GM19455 (cell line): ENCODE results near the gene TCTN1.
"Not testable (repeated sequence)": the region's sequence is repeated elsewhere in the genome, so short reads cannot be mapped to it uniquely, and the experiment has no call there.

Source experiments
- ATAC-seq: cut with Tn5 transposase; IDR thresholded peaks from one replicate; pipeline ENCODE4 v1.9.1; 2021; ENCODE audit not compliant: unreplicated experiment

Gene TCTN1

DNA sequence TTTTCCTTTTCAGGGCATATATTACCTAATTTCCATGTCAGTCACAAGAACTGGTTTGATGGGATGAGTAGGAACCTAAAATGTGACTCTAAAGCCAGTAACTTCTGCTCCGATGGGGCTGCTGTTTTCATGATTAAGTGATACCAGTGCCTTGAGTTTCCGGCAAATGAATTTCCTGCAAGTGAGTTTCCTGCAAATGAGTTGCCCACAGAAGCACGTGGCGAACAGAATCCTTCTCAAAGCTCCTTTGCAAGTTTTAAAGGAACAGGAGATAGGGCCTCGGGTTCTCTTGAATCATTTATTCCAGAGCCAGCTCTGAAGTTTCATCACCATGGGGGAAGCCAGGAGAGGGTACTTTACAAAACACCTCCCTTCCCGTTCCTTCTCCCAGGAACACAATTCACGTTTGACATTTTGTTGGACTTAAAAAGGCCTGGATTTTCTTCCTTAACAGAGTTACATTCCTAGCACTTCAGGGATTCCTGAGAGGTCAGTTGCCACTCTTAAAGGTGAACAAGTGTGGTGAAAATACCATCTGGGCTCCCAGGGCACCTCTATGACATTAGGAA, 28.6 kb upstream of the TCTN1 start:
- no peak for ATAC-seq

DNA sequence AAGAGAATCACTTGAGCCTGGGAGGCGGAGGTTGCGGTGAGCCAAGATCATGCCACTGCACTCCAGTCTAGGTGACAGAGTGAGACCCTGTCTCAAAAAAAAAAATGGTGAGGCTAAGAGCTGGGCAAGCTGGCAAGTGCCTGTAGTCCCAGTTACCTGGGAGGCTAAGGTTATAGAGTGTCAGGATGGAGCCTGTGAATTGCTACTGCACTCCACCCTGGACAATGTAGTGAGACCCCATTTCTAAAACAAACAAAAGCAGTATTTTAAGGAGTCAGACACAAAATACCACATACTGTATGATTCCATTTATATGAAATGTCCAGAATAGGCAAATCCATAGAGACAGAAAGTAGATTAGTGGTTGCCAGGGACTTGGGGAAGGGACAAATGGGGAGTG, 26.8 kb upstream of the TCTN1 start:
- ATAC-seq = not testable (repeated sequence)

DNA sequence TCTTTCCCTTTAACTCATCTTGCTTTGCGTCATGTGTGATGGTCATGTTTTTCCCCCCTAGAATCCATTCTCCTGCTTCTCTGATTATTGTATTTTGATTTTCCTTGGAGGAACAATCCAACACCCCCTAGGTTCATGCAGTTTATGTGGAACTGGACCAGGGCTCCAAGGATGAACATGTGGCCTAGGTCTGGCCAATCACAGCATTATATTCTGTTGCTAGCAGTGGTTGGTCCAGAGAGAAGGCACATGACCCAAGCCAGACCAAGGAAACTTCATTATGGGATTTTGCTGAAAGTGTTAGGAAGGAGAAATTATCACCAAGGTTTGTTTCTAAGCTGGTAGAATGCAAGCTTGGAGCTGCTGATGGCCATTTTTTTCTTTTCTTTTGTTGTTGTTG, 23.9 kb upstream of the TCTN1 start:
- ATAC-seq = no peak

DNA sequence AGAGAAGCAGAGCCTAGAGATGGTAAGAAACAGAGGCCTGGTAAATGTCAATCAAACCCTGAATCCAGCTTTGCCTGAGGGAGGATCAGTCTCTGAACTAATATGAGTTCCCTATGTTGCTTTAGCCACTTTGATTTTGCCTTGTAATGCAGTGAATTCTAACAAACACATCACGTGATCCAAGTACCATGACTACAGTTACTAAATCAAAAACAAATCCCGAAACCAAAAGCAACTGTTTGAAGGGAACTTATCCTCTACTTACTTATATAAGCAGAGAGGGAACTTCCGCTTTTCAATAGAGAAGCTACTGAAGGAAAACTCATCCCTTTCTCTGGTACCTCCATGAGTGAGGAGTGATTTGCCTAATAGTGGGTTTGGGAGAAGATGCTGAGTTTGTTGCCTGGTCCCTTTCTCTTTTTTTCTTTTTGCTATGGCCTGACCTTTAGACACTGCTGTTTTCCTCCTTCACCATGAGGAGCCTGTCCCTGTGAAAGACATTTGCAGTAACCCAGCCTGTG, 23.1 kb upstream of the TCTN1 start:
- no peak for ATAC-seq

DNA sequence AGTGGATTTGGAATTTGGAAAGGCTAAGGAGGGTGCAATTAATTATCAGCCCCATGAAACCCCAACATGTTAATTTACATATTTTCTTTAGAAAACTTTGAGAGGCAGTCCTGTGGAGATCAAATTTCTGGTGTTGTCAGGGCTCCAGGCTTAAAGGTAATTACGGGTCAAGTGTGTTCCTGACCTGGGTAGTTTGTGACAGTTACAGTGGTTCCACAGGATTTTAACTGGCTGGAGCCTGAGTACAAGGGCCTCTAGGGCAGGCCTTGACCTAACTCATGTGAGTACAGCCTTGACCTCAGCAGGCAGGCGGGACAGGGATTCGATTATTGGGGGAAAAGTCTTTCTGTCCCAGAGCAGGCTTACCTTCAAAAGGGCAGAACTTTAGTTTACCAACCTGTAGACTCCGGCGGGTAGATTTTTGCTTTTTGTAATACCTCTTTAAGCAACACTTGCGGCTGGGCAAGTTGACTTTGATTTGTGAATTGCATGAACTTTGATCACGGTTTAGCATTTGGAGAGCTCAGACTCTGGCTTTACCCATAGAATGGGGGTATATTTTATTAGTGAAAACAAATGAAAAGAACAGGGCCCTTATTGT, 22.4 kb upstream of the TCTN1 start:
- ATAC-seq = no peak

DNA sequence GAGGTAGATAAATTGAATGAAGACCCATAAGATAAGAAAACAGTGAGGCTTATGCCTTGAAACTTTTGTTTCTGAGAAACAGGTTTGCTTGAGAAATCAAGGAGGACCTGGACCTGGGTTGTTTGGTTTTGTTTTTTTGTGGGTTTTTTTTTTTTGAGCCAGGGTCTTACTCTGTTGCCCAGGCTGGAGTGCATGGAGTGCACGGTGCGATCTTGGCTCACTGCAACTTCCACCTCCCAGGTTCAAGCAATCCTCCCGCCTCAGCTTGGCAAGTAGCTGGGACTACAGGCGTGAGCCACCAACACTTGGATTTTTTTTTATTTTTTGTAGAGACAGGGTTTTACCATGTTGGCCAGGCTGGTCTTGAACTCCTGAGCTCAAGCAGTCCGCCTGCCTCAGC, 21.9 kb upstream of the TCTN1 start:
- ATAC-seq = no peak

DNA sequence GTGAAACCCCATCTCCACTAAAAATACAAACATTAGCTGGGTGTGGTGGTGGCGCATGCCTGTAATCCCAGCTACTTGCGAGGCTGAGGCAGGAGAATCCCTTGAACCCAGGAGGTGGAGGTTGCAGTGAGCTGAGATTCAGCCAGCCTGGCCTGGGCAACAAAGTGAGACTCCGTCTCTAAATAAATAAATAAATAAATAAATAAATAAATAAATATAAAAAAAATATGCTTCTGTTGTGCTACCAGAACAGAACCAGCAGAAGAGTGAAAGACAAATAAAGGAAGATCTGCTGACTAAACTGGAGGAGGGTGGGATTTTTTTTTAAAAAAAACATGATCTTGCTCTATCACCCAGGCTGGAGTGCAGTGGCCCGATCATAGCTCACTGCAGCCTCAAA, 21.0 kb upstream of the TCTN1 start:
- not testable (repeated sequence) for ATAC-seq

DNA sequence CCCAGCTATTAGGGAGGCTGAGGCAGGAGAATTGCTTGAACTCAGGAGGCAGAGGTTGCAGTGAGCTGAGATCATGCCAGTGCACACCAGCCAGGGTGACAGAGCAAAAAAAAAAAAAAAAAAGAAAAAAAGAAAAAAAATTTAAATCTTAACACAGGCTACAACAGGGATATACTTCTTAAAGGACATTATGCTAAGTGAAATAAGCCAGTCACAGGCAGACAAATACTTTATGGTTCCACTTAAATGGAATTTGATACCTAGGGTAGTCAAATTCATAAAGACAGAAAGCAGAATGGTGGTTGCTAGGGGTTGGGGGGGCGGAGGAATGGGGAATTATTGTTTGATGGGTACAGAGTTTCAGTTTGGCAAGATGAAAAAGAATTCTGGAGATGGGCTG, 16.0 kb upstream of the TCTN1 start:
- no peak for ATAC-seq

DNA sequence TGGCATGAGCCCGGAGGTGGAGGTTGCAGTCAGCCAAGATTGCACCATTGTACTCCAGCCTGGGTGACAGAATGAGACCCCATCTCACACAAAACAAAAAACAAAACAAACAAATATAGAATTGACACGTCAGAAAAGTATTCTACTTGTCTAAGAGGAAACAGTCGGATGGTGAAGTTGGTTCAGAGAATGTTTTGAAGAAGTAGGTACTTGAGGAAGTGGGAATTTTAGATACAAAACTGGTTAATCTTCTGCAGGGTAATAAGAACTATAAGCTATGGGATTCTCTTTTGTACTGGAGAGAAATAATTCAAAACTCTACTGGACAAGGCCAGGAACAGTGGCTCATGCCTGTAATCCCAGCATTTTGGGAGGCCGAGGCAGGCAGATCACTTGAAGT, 14.6 kb upstream of the TCTN1 start:
- ATAC-seq = no peak

DNA sequence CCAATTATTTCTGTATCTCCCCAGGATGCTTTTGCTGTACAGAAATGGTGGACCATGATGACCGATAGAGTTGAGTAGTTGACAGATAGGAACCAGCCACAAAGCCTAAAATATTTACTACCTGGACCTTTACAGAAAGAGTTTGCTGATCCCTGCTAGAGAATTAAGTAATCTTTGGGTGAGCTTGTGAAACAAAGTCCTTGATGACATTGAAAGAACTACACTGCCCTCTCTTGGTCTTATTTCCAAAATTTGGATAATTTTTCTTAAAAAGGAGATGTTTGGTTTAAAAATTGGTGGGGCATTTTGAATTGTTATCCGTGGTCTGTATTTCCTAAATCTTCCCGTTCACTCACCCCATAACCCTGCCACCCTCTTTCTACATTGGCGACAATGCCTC, 13.7 kb upstream of the TCTN1 start:
- no peak for ATAC-seq

DNA sequence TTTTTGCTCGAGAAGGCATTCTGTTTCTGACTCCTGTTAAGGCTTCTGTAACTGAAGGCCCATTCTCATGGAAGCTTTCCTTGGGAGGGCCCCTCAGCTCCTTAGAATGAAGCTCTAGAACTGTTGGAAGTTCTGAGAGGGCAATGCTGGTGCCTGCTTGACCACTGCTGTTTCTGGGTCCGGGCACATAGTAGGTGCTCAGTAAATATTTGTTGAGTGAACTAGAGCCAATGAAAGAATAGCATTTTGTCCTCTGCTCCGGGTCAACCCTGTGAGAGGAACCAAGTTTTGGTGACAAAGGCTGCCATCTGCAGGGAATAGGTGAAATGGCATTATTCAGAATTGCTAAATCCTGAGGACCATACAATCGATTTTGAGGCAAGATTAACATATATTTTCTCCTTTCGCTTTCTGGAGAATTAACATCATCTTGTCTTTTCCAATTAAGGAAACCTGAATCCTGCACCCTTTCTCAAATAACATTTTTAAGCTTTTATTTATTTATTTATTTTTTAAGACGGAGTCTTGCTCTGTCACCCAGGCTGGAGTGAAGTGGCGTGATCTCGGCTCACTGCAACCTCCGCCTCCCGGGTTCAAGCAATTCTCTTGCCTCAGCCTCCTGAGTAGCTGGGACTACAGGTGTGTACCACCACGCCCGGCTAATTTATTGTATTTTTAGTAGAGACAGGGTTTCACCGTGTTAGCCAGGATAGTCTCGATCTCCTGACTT, 11.7 kb upstream of the TCTN1 start:
- ATAC-seq = not testable (repeated sequence)

DNA sequence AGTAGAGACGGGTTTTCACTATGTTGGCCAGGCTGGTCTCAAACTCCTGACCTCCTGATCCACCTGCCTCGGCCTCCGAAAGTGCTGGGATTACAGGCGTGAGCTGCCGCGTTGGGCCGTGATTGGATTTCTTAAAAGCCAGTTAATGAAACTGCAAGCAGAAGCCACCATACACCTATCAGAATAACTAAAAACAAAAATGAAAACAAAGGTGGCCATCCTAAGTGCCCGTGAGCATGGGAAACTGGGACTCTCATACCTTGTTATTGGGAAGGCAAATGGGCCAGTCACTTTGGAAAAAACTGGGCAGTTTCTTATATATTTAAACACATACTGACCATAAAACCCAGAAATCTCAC, 7.7 kb upstream of the TCTN1 start:
- ATAC-seq = peak; percentile 9

DNA sequence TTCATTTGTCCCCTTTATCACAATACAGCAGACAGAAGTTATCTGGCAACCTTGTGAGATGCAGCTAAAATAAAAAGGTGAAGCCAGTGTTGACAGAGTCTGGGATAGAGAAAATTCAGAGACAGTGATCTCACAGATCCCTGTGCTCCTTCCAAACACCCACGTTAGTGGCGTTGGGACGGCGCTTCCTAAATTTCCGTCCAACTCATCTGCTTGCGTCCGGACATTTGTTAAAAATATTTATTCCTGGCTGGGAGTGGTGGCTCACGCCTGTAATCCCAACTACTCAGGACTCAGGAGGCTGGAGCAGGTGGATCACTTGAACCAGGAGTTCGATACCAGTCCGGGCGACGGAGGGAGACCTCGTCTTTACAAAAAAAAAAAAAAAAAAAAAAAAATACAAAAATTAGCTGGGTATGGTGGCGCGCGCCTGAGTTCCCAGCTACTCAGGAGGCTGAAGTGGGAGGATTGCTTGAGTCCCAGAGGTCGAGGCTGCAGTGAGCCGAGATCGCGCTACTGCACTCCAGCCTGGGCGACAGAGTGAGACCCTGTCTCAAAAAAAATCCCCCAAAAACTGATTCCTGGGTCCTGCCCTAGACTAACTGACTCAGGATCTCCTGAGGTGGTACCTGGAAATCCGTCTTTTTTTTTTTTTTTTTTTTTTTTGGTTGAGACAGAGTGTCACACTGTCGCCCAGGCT, 708 bp upstream of the TCTN1 start:
- no peak for ATAC-seq

DNA sequence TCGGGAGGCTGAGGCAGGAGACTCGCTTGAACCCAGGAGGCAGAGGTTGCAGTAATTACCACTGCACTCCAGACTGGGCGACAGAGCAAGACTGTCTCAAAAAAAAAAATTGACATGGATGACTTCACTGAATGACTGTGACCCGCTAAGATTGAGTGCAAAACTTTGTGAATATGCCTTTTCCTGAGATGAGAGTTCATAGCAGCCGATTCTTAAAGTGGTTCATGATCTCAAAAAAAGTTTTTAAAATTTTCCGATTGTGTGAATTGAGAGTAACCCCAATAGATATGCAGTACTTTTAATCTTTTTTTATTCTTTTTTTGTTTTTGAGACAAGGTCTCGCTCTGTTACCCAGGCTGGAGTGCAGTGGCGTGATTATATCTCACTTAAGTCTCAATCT, 1.2 kb downstream of the TCTN1 start:
- no peak for ATAC-seq

DNA sequence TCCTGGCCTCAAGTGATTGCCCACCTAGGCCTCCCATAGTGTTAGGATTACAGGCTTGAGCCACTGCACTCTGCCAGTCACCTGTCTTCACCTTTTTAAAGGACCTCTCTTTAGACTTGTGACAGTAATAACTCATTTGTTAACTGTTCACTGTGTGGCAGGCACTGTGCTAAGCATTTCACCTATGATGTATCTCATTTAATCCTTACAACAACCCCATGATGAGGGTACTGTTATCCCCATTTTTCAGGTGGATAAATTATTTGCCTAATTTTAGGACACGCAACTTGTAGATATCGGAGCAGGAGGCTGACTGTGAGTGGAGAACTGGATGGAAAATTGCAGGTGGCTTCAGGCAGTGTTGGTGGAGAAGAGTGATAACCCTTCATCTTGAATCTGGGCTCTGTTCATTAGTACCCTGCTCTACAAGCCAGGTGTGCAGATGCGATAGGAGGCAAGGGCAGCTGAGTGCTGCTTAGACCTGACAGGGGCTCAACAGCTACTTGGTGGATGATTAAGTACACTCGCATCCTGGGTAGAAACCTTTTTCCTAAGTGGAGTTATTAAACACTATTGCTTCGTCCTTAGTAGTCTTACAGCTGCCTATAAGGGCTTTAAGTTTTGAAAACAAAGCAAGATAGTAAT, 2.7 kb downstream of the TCTN1 start:
- no peak for ATAC-seq

DNA sequence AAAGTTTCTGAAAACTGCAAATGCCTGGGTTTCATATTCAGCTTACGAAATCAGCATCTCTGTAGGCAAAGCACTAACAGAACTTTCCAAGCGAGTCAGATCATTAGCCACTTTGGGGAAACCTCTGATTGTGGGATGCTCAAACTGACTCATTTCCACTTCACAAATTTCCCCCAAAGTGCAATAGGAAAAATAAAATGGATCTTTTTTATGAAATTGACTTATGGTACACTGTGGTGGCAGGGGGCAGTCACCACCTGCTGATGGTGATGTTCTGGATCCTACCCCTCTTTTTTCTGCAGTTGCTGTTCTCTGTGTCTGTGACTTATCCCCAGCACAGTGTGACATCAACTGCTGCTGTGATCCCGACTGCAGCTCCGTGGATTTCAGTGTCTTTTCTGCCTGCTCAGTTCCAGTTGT, 5.6 kb downstream of the TCTN1 start:
- no peak for ATAC-seq

DNA sequence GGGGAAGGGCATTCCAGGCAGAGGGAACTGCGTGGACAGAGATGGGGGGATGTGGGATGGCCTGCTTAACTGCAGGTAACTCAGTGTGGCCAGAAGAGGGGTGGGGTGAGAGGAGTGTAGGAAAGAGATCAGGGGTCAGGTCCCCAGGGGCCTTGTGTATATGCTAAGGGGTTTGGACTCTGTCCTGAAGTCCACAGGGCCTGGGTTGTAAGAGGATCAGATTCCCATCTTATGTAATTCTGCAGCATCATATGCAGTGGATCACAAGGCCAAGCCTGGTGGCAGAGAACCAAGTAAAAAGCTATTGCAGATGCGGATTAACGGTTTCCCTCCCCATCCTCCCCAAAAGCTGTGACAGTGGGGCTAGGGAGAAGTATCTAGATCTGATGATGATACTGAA, 8.7 kb downstream of the TCTN1 start:
- ATAC-seq = no peak

DNA sequence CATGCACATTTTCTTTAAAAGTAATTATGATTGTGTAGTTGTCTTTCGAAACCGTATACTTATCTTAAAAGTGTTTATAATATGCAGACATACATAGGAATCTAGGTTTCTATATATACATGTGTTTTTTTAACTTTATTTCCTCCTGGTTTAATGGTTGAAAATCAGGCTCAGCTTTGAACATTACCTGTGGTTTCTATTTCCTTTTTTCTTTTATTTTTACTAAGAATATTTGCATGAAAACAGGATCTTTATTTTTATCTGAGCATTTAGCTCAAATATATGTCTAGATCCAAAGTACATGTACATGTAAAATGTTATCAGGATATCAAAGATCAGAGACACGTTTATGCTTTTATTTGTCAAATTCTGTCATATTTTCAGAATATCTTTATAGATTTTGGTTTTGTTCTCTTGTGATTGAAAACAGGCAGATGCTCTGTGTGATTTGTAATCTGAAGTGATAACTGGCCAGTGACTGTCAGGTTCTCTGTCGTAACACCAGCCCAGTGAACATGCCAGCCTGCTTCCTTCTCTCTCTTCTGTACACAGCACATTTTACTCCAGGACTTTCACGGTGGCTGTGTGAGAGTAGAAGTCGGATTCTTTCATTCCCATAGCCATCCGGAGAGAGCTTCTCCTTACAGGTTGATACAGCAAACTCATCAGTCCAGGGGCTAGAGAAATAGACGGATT, 13.7 kb downstream of the TCTN1 start:
- ATAC-seq = no peak

DNA sequence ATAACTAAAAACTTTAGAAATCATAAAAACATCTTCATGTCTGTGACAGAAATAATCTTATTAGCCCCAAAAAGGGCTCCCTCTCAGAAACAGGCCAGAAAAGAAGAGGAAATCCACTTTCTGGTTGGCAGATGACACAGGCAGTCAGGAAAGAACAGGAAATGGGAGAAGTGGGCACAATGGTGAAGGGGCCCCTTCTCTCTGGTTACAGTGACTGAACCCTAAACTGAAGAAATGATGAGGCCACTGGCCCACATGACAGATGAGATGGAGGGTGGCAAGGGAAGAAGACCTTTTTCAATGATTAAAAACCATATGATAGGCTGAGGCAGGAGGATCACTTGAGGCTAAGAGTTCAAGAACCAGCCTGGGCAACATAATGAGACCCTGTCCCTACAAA, 21.1 kb downstream of the TCTN1 start:
- no peak for ATAC-seq

DNA sequence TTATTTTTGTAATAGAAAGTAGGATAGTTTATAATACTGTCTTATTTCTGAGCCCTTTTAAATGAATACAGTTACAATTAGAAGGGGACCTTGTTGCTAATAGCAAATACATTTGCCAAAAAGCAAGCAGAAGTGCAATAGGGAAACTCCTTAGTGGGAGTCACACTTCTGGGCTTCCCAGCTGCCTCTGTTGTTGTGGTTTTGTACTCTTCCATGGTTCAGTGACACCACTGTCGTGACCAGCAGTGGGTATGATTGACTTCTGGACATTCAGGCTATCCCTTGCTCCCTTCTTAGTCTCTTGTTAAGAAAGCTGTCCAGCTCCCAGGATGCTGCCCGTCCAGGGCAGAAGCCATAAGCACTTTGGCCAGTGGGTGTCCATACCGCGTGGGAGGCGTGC, 22.6 kb downstream of the TCTN1 start:
- ATAC-seq = no peak
